Endothelial cell of umbilical vein (primary cell): ENCODE results near the gene NUP37. TPM values are rescaled to one million over a fixed set of nuclear protein-coding genes. Genes with fewer than 3 reads are reported as not detected.
A peak's percentile ranks its signal among the peaks of the same experiment; 100 is the strongest.

Experiments
- BruUV-seq: library from RNA; stranded (reverse); fragments of 400-500 nt; replicated peaks from 2 replicates; lab custom pipeline; 2021; lab: Mats Ljungman, UMichigan
- CTCF ChIA-PET: fragments of 300-600, 350-600 bp; sonication (Branson Sonifier 250); formaldehyde crosslinking; loops from one replicate; lab custom pipeline; 2021; ENCODE audit warnings: antibody characterized with exemption, inconsistent platforms; lab: Charles Lee
- POLR2A ChIA-PET: fragments of 300-600, 350-600 bp; sonication (Branson Sonifier 250); formaldehyde crosslinking; loops from one replicate; lab custom pipeline; 2021; ENCODE audit warnings: antibody characterized with exemption, inconsistent platforms; lab: Charles Lee
- DNase-seq: peaks from one replicate; pipeline ENCODE4 v3.0.0-alpha.2; 2011; ENCODE audit warnings: low read depth, low spot score
- FAIRE-seq: peaks from 2 replicates; lab custom pipeline; 2011; peaks lifted over from hg19 to GRCh38; lab: Jason Lieb, UNC
- H2AFZ ChIP-seq: 2 replicates; pipeline ENCODE4 v1.6.0; 2012; ENCODE audit warnings: low read depth, low read length, control low read depth, inconsistent platforms
- H3K27ac ChIP-seq: 2 replicates; pipeline ENCODE4 v1.5.1; 2011; ENCODE audit warnings: low read depth, mild to moderate bottlenecking, control low read depth, low read length, moderate library complexity; ENCODE audit not compliant: insufficient read depth
- H3K27me3 ChIP-seq, 2 experiments: 2 replicates each; pipeline versions ENCODE4 v1.6.0 to v1.6.1; 2011; ENCODE audit warnings: low read length in 2 of 2, mixed read lengths in 1 of 2; ENCODE audit not compliant: control insufficient read depth in 2 of 2, insufficient read depth in 2 of 2
- H3K36me3 ChIP-seq, 2 experiments: 2 replicates in 1 of 2; 3 replicates in 1 of 2; pipeline ENCODE4 v1.5.1; 2011; ENCODE audit warnings: low read length in 2 of 2, mild to moderate bottlenecking in 1 of 2, moderate library complexity in 1 of 2; ENCODE audit not compliant: control insufficient read depth in 2 of 2, insufficient read depth in 2 of 2; ENCODE audit errors: extremely low read depth in 1 of 2
- H3K4me1 ChIP-seq: 3 replicates; pipeline ENCODE4 v1.5.1; 2011; ENCODE audit warnings: mild to moderate bottlenecking, low read length; ENCODE audit not compliant: control insufficient read depth, insufficient read depth; ENCODE audit errors: extremely low read depth
- H3K4me2 ChIP-seq: 2 replicates; pipeline ENCODE4 v1.6.1; 2011; ENCODE audit warnings: low read length, control low read depth, mixed read lengths; ENCODE audit not compliant: insufficient read depth
- H3K4me3 ChIP-seq, 3 experiments: fragments of 200-600 bp in 1 of 3; sonication (generic), shearing (Covaris generic) in 1 of 3; replicated peaks in 1 of 3; 2 replicates each; pipeline ENCODE4 v1.5.1; 2011 to 2016; ENCODE audit warnings: control low read depth in 3 of 3, low read length in 3 of 3, mild to moderate bottlenecking in 2 of 3, inconsistent platforms in 1 of 3, low read depth in 1 of 3, moderate library complexity in 1 of 3; ENCODE audit not compliant: insufficient read depth in 1 of 3
- H3K79me2 ChIP-seq: 2 replicates; pipeline ENCODE4 v1.6.0; 2012; ENCODE audit warnings: low read length, inconsistent platforms; ENCODE audit not compliant: control insufficient read depth, insufficient read depth
- H3K9ac ChIP-seq: replicated peaks from 2 replicates; pipeline ENCODE3; 2011; ENCODE audit warnings: low read length, control low read depth; ENCODE audit not compliant: insufficient read depth; ENCODE audit errors: extremely low read depth
- H3K9me1 ChIP-seq: replicated peaks from 3 replicates; pipeline ENCODE4 v1.6.0; 2011; ENCODE audit warnings: mild to moderate bottlenecking, low read length; ENCODE audit not compliant: control insufficient read depth, insufficient read depth; ENCODE audit errors: extremely low read depth
- H3K9me3 ChIP-seq: replicated peaks from 2 replicates; pipeline ENCODE4 v1.5.1; 2012; ENCODE audit warnings: low read length, inconsistent platforms; ENCODE audit not compliant: control insufficient read depth, insufficient read depth
- H4K20me1 ChIP-seq: replicated peaks from 2 replicates; pipeline ENCODE3; 2011; ENCODE audit warnings: mild to moderate bottlenecking, low read length; ENCODE audit not compliant: control insufficient read depth, insufficient read depth; ENCODE audit errors: extremely low read depth
- CTCF ChIP-seq, 2 donors: IDR thresholded peaks; 1 replicate in 1 of 2; 2 replicates in 1 of 2; pipeline ENCODE4 v1.5.1; 2011; ENCODE audit warnings: low read length in 2 of 2, mild to moderate bottlenecking in 2 of 2, moderate library complexity in 2 of 2, control low read depth in 1 of 2, inconsistent platforms in 1 of 2, low read depth in 1 of 2; ENCODE audit not compliant: insufficient read depth in 1 of 2; ENCODE audit errors: extremely low read depth in 1 of 2
- EZH2 ChIP-seq: IDR thresholded peaks from 2 replicates; pipeline ENCODE4 v1.6.1; 2012; ENCODE audit warnings: borderline replicate concordance, low read depth, mild to moderate bottlenecking, moderate library complexity, low read length, inconsistent platforms; ENCODE audit not compliant: severe bottlenecking
- FOS ChIP-seq: IDR thresholded peaks from 2 replicates; pipeline ENCODE4 v1.6.1; 2011; ENCODE audit warnings: mild to moderate bottlenecking, low read length, moderate library complexity, borderline replicate concordance; ENCODE audit not compliant: insufficient read depth
- GATA2 ChIP-seq: IDR thresholded peaks from 2 replicates; pipeline ENCODE4 v1.7.0; 2011; ENCODE audit warnings: low read depth, mild to moderate bottlenecking, moderate library complexity, mixed read lengths, low read length; ENCODE audit not compliant: insufficient read length, insufficient read depth
- JUN ChIP-seq: IDR thresholded peaks from 2 replicates; pipeline ENCODE4 v1.6.1; 2011; ENCODE audit warnings: borderline replicate concordance, low read depth; ENCODE audit not compliant: insufficient read length, insufficient read depth
- MAX ChIP-seq: IDR thresholded peaks from 2 replicates; pipeline ENCODE4 v1.6.1; 2011; ENCODE audit not compliant: insufficient read depth, insufficient read length
- MYC ChIP-seq: IDR thresholded peaks from one replicate; pipeline ENCODE4 v1.6.1; 2011; ENCODE audit warnings: mild to moderate bottlenecking, low read depth, low read length
- POLR2A ChIP-seq: IDR thresholded peaks from 2 replicates; pipeline ENCODE4 v1.6.1; 2012; ENCODE audit warnings: low read depth, mild to moderate bottlenecking, control low read depth, low read length
- POLR2AphosphoS5 ChIP-seq: IDR thresholded peaks from 2 replicates; pipeline ENCODE4 v1.6.1; 2012; ENCODE audit warnings: low read depth, mild to moderate bottlenecking, control low read depth, low read length, moderate library complexity; ENCODE audit not compliant: insufficient read depth
- dilution Hi-C: fragments of 300-500 bp; cut with MboI; formaldehyde crosslinking; loops from one replicate; pipeline ENCODE4 v1.15.0; 2019; ENCODE audit warnings: low sequenced_read_pairs; ENCODE audit not compliant: extremely low pct_ligation_motif_present
- intact Hi-C: fragments of 100-400 bp; cut with micrococcal nuclease; formaldehyde crosslinking; loops from one replicate; pipeline ENCODE4 v1.10.0; 2022
- polyA plus RNA-seq, 4 experiments: library from polyadenylated mRNA; depleted of rRNA in 3 of 4; stranded (reverse) in 3 of 4; unstranded in 1 of 4; fragments of >200 nt; gene quantifications; 2 replicates each; pipeline versions ENCODE4 v1.2.1 to v1.2.3, GENCODE V29; 2011 to 2012; ENCODE audit warnings: missing spikeins in 1 of 4
- total RNA-seq: library from RNA; stranded (reverse); gene quantifications from 2 replicates; pipeline ENCODE4 v1.2.3, GENCODE V29; 2021

NUP37 gene
- total and polyA plus RNA-seq, 2 donors (not counting 3 experiments of a cell fraction or from before 2014, with no cell fraction given), result 25.0 to 46.8 TPM

- H3K4me3 ChIP-seq, result no peak overlapping the region
- DNase-seq (peak; percentile 30), FAIRE-seq (no peak)
- H3K27me3 ChIP-seq, result no peaks in the 10 kb centered on the region
- TF ChIP-seq JUN (peak; percentile 27), MAX (no peak), POLR2A (no peak), FOS (peak; percentile 22), CTCF (IDR thresholded peaks at IDR 0.05; ENCODE audit: extremely low read depth in 1 of 2, insufficient read depth in 1 of 2, low read depth in 1 of 2, low read length in 2 of 2) (no peak), EZH2 (no peak), POLR2AphosphoS5 (no peak), GATA2 (peak; percentile 54), MYC (no peak)
- H3K4me2 ChIP-seq, result no peak overlapping the region
- dilution Hi-C loops, result no loop called here
- H3K79me2 ChIP-seq, result no peaks in the 10 kb centered on the region
- H3K4me1 ChIP-seq, result peaks cover 6% of the 10 kb centered on the region
- H3K27ac ChIP-seq, result no peak overlapping the region
- H3K9me3 ChIP-seq, result no peaks in the 10 kb centered on the region
- intact Hi-C loops, result no loop called here
- no peaks in the 10 kb centered on the region for H3K36me3 ChIP-seq
- no peak overlapping the region for H2AFZ ChIP-seq
- no peaks in the 10 kb centered on the region for H4K20me1 ChIP-seq
- H3K9me1 ChIP-seq, result no peaks in the 10 kb centered on the region
- POLR2A ChIA-PET, result no interaction called here
- CTCF ChIA-PET, result interaction anchor here (0.7 kb wide), 1 partner anchor 19 kb away, joined by 3 read pairs; no protein-coding TSS in a partner anchor
- H3K9ac ChIP-seq, result no peak overlapping the region
- no TSS peak for BruUV-seq
These were observed 60.6 kb downstream of the NUP37 start for GRCh38 chr12:102059343-102059742.
